Cardiac fibroblast (primary cell): ENCODE measurements around the gene SREK1IP1.

Experiments used
- DNase-seq, 2 donors: peaks; one replicate each; pipeline versions ENCODE4 v3.0.0 to v3.0.0-alpha.2; 2010; ENCODE audit warnings: low read depth in 2 of 2
- H3K4me3 ChIP-seq, 2 donors: replicated peaks in 1 of 2; 1 replicate in 1 of 2; 2 replicates in 1 of 2; pipeline ENCODE4 v1.5.1; 2011; ENCODE audit warnings: low read depth in 2 of 2, low read length in 2 of 2, mild to moderate bottlenecking in 2 of 2, moderate library complexity in 1 of 2
- CTCF ChIP-seq: IDR thresholded peaks from one replicate; pipeline ENCODE4 v1.5.1; 2011; ENCODE audit warnings: low read depth, mild to moderate bottlenecking, low read length, inconsistent platforms

The SREK1IP1 gene

DNA sequence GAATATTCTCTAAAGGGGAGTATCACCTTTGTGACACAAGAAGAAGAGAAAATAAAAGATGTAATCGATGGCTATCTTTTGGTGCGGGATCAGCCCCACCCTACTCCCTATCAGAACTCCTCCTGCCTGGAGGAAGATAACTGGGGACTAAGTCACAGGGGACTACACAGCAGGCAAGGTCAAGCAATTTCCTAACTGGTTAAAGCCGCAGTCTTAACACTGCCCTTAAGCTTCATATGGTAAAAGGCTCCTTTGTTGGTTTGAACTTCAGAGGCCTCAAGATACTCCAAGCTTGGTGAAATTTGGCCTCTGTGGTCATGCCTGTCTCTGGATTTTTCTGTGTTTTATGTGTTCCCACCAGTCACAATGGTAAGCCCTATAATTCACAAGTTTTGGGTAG lies 79.5 kb downstream of the SREK1IP1 start:
- H3K4me3 ChIP-seq = no peak overlapping the region
- DNase-seq = no peak
- TF ChIP-seq CTCF = no peak

DNA sequence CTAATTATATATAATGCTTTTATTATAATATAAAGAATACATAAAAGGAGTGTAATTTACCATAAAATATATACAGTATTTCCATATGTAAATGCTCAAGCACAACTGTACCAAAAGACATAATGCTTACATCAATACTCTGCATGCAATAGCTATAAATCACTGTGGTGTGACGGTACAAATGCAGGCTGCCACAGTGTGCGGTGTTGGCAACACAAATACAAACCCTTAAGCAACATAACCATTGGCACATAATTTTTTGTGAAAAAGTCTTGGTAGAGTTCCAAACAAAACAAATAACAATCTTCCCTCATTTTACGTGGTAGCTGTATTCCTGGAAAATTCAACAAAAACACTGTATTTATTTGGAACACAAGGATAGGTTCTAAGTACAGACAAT lies 80.1 kb downstream of the SREK1IP1 start:
- peak in 1 of 2 donors; percentile 12 for DNase-seq
- no peak overlapping the region for H3K4me3 ChIP-seq
- TF ChIP-seq CTCF = no peak

GRCh38 chr5:64685866-64686265 lies 82.6 kb downstream of the SREK1IP1 start:
- H3K4me3 ChIP-seq = no peak overlapping the region
- DNase-seq = no peak
- no peak for TF ChIP-seq CTCF

- no peak for DNase-seq
- no peak for TF ChIP-seq CTCF
- H3K4me3 ChIP-seq = no peak overlapping the region
Observed at GRCh38 chr5:64682608-64683007, 85.9 kb downstream of the SREK1IP1 start.

GRCh38 chr5:64680289-64680688 lies 88.2 kb downstream of the SREK1IP1 start:
- peak in 1 of 2 donors; percentile 20 for DNase-seq
- no peak for TF ChIP-seq CTCF
- no peak overlapping the region for H3K4me3 ChIP-seq

GRCh38 chr5:64678374-64678773 lies 90.1 kb downstream of the SREK1IP1 start:
- H3K4me3 ChIP-seq = no peak overlapping the region
- no peak for DNase-seq
- no peak for TF ChIP-seq CTCF

- TF ChIP-seq CTCF = no peak
- no peak overlapping the region for H3K4me3 ChIP-seq
- no peak for DNase-seq
Observed at GRCh38 chr5:64671678-64672077, 96.8 kb downstream of the SREK1IP1 start.
